Loucy (cell line): Measurements from ENCODE around the gene FBN1.

Source experiments
- CTCF ChIP-seq: fragments of 200-600 bp; sonication (generic); conservative IDR thresholded peaks from 2 replicates; pipeline ENCODE4 v1.5.1; 2014; ENCODE audit warnings: mild to moderate bottlenecking, antibody characterized with exemption, low read length
- EZH2phosphoT487 ChIP-seq: fragments of 200-600 bp; IDR thresholded peaks from 2 replicates; pipeline ENCODE4 v1.6.1; 2018; ENCODE audit warnings: antibody characterized with exemption, mild to moderate bottlenecking, moderate library complexity, borderline replicate concordance

GRCh38 chr15:48557335-48557734, 88.2 kb downstream of the FBN1 start:
- TF ChIP-seq CTCF (no peak), EZH2phosphoT487 (no peak)
